Suprapubic skin (tissue), 3 donors: ENCODE data around the gene APIP.

Experiments
- POLR2A ChIP-seq, 2 donors: fragments of 450-650 bp; IDR thresholded peaks; one replicate each; pipeline ENCODE4 v1.6.1; 2017; ENCODE audit warnings: antibody characterized with exemption in 2 of 2, mild to moderate bottlenecking in 2 of 2, moderate library complexity in 2 of 2
- TF ChIP-seq, protein P1 (sequence below), 2 donors: fragments of 200-600 bp in 1 of 2; fragments of 450-650 bp in 1 of 2; sonication (generic) in 1 of 2; IDR thresholded peaks; one replicate each; pipeline ENCODE4 v1.5.1; 2016 to 2019; ENCODE audit warnings: antibody characterized with exemption in 2 of 2, mild to moderate bottlenecking in 1 of 2, moderate library complexity in 1 of 2

DNA sequence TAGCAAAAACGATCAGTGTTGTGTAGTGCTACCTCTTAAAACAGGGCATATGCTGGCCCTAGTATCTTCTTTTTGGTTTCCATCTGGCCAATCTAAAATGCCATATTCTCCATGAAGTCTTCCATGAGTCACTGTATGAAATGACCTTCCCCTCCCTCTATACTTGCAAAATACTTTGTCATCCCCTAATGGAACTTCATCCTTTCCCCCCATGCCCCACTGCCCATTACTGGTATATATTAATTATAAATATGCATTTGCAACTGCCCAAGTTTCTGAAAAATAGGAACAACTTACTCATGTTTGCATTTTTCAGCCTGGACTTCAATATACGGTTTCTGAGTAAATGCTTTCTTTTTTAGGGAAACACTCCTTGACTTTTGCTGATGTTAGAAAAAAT, 4.5 kb downstream of the APIP start:
- TF ChIP-seq, protein P1, sequence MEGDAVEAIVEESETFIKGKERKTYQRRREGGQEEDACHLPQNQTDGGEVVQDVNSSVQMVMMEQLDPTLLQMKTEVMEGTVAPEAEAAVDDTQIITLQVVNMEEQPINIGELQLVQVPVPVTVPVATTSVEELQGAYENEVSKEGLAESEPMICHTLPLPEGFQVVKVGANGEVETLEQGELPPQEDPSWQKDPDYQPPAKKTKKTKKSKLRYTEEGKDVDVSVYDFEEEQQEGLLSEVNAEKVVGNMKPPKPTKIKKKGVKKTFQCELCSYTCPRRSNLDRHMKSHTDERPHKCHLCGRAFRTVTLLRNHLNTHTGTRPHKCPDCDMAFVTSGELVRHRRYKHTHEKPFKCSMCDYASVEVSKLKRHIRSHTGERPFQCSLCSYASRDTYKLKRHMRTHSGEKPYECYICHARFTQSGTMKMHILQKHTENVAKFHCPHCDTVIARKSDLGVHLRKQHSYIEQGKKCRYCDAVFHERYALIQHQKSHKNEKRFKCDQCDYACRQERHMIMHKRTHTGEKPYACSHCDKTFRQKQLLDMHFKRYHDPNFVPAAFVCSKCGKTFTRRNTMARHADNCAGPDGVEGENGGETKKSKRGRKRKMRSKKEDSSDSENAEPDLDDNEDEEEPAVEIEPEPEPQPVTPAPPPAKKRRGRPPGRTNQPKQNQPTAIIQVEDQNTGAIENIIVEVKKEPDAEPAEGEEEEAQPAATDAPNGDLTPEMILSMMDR (IDR thresholded peaks at IDR 0.05): peak in 1 of 2 donors; percentile 1
- no peak for TF ChIP-seq POLR2A (IDR thresholded peaks at IDR 0.05)
